RWPE2 (cell line): ENCODE data around the gene USP2.

Experiments
- ATAC-seq: fragments of 200-7000 bp; cut with Tn5 transposase; 3 replicates; pipeline ENCODE4 v1.9.1; 2021; ENCODE audit warnings: low read depth
- DNase-seq: peaks from one replicate; pipeline ENCODE4 v3.0.0-alpha.2; 2020; ENCODE audit warnings: low spot score
- H3K27ac ChIP-seq: fragments of 450-650 bp; 2 replicates; pipeline ENCODE4 v1.5.1; 2017; ENCODE audit warnings: mild to moderate bottlenecking; ENCODE audit not compliant: poor library complexity, severe bottlenecking
- H3K27me3 ChIP-seq: fragments of 250-450 bp; sonication (Bioruptor Pico); 2 replicates; pipeline ENCODE4 v1.5.1; 2021; ENCODE audit warnings: mild to moderate bottlenecking, moderate library complexity; ENCODE audit not compliant: insufficient read depth, poor library complexity, severe bottlenecking
- H3K36me3 ChIP-seq: fragments of 250-450 bp; sonication (Bioruptor Pico); 2 replicates; pipeline ENCODE4 v1.5.1; 2020; ENCODE audit warnings: low read depth, mild to moderate bottlenecking, moderate library complexity
- H3K4me1 ChIP-seq: fragments of 250-450 bp; sonication (Bioruptor Pico); 2 replicates; pipeline ENCODE4 v1.5.1; 2021; ENCODE audit warnings: mild to moderate bottlenecking, moderate library complexity; ENCODE audit not compliant: insufficient read depth, poor library complexity, severe bottlenecking
- H3K4me3 ChIP-seq: fragments of 250-450 bp; sonication (Bioruptor Pico); 2 replicates; pipeline ENCODE4 v1.5.1; 2021; ENCODE audit warnings: mild to moderate bottlenecking, moderate library complexity; ENCODE audit not compliant: severe bottlenecking
- H3K9me3 ChIP-seq: fragments of 250-450 bp; sonication (Bioruptor Pico); 2 replicates; pipeline ENCODE4 v1.5.1; 2021; ENCODE audit warnings: mild to moderate bottlenecking, moderate library complexity; ENCODE audit not compliant: severe bottlenecking
- CTCF ChIP-seq: fragments of 450-650 bp; IDR thresholded peaks from one replicate; pipeline ENCODE4 v1.5.1; 2017; ENCODE audit warnings: mild to moderate bottlenecking, moderate library complexity; ENCODE audit not compliant: poor library complexity, severe bottlenecking

USP2 gene

GRCh38 chr11:119373059-119373920 is 8.2 kb downstream of the USP2 start:
- H3K9me3 ChIP-seq, result no peaks in the 10 kb centered on the region
- H3K27me3 ChIP-seq, result no peaks in the 10 kb centered on the region
- DNase-seq (no peak), ATAC-seq (no peak)
- no peak overlapping the region for H3K27ac ChIP-seq
- TF ChIP-seq CTCF, result no peak
- H3K4me1 ChIP-seq, result peaks cover 41% of the 10 kb centered on the region
- no peaks in the 10 kb centered on the region for H3K36me3 ChIP-seq
- H3K4me3 ChIP-seq, result no peak overlapping the region

GRCh38 chr11:119372260-119373058 is 9.0 kb downstream of the USP2 start:
- Histone ChIP-seq H3K4me3 (no peak overlapping the region), H3K27ac (no peak overlapping the region), H3K27me3 (no peaks in the 10 kb centered on the region), H3K4me1 (peaks cover 44% of the 10 kb centered on the region), H3K36me3 (no peaks in the 10 kb centered on the region), H3K9me3 (no peaks in the 10 kb centered on the region)
- no peak for TF ChIP-seq CTCF
- ATAC-seq (no peak), DNase-seq (no peak)

DNA sequence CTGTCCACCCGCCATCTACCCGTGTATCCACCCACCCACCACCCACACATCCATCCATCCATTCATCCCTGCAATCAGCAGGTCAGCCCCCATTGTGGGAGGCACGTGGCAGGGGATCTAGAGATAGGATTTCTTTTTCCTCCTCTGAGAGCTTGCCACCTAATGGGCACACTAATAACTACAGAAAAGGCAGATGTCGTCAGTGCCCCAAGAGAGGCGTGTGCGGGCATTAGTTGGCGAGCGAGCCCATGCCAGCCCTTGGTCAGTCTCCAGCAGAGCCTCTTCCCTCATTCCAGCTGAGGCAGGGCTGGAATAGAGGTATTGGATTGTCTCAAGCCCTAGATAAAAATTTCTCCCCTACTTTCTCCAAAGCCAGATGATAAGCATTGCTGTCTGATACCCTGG is 9.7 kb downstream of the USP2 start:
- no peak overlapping the region for H3K4me3 ChIP-seq
- TF ChIP-seq CTCF, result peak; percentile 63
- no peaks in the 10 kb centered on the region for H3K27me3 ChIP-seq
- H3K4me1 ChIP-seq, result peaks cover 40% of the 10 kb centered on the region
- ATAC-seq (peak; percentile 26; the same call in 2 of the 3 replicates), DNase-seq (no peak)
- H3K9me3 ChIP-seq, result no peaks in the 10 kb centered on the region
- no peak overlapping the region for H3K27ac ChIP-seq
- no peaks in the 10 kb centered on the region for H3K36me3 ChIP-seq

DNA sequence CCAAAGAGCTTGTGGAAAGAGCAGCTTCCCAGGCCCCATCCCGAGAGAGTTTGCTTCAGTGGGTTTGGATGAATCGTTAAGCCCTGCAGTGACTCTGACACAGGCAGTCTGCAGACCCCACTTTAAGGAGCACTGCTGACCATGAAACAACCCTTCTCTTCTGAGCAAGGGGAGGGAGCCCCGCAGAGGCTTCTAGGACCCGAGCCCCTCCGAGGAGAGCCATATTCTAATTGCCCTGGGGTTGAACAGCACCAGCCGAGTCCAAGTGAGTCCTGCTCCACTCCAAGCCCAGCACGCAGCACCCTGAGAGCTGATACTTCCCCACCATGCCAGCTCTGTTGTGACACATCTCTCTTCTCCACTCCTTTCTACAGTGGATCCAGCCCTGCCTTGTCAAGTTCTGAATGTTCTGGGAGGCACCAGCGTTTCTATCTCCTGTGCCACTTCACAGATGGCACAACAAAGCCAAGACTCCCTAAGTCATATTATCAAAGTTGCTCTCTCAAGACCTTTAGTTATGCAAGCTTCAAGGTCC is 10.4 kb downstream of the USP2 start:
- ATAC-seq, result no peak
- H3K36me3 ChIP-seq, result no peaks in the 10 kb centered on the region
- no peak for TF ChIP-seq CTCF
- DNase-seq, result no peak
- no peak overlapping the region for H3K4me3 ChIP-seq
- H3K27me3 ChIP-seq, result no peaks in the 10 kb centered on the region
- H3K4me1 ChIP-seq, result peaks cover 34% of the 10 kb centered on the region
- H3K9me3 ChIP-seq, result no peaks in the 10 kb centered on the region
- no peak overlapping the region for H3K27ac ChIP-seq
